HepG2 (cell line): ENCODE data around the gene OR10P1. TPM values are rescaled to one million over a fixed set of nuclear protein-coding genes. Genes with fewer than 3 reads are reported as not detected.

ENCODE experiments used
- ATAC-seq: fragments of 200-7000 bp; cut with Tn5 transposase; 3 replicates; pipeline ENCODE4 v1.9.1; 2020; ENCODE audit warnings: mild to moderate bottlenecking, moderate library complexity
- BruUV-seq: library from RNA; stranded (reverse); fragments of 400-500 nt; replicated peaks from 2 replicates; lab custom pipeline; 2021; lab: Mats Ljungman, UMichigan
- CTCF ChIA-PET: fragments of 300-600 bp; formaldehyde crosslinking; extraction: SDS; loops from one replicate; lab custom pipeline; 2021; ENCODE audit warnings: low total read pairs, inconsistent platforms, low intra/inter-chr PET ratio; lab: Yijun Ruan, JAX
- POLR2A ChIA-PET: fragments of 350-600 bp; sonication (Branson Sonifier 250); formaldehyde crosslinking; loops from one replicate; lab custom pipeline; 2020; ENCODE audit warnings: antibody characterized with exemption, inconsistent platforms; lab: Yijun Ruan, JAX
- DNase-seq: peaks from one replicate; pipeline ENCODE4 v3.0.0-alpha.2; 2015; ENCODE audit warnings: low spot score
- FAIRE-seq: peaks from 3 replicates; lab custom pipeline; 2011; peaks lifted over from hg19 to GRCh38; lab: Jason Lieb, UNC
- H2AFZ ChIP-seq: one replicate; pipeline ENCODE4 v1.6.1; 2011; ENCODE audit warnings: low read length, inconsistent platforms
- H3K27ac ChIP-seq: fragments of 300-600 bp; 3 replicates; pipeline ENCODE4 v1.8.0; 2011; ENCODE audit warnings: mixed run types, mild to moderate bottlenecking, mixed read lengths, low read length, inconsistent platforms; ENCODE audit not compliant: insufficient read depth; ENCODE audit errors: extremely low read length
- H3K27me3 ChIP-seq, 2 experiments: fragments of 200-600 bp in 1 of 2; 2 replicates in 1 of 2; 3 replicates in 1 of 2; pipeline versions ENCODE4 v1.6.0 to v1.8.0; 2011; ENCODE audit warnings: low read length in 2 of 2, mild to moderate bottlenecking in 2 of 2, moderate library complexity in 2 of 2, inconsistent platforms in 1 of 2; ENCODE audit not compliant: insufficient read depth in 2 of 2, control insufficient read depth in 1 of 2
- H3K36me3 ChIP-seq, 2 experiments: fragments of 200-600 bp in 1 of 2; replicated peaks in 1 of 2; 2 replicates in 1 of 2; 3 replicates in 1 of 2; pipeline versions ENCODE4 v1.5.1 to v1.8.0; 2011; ENCODE audit warnings: low read length in 2 of 2, inconsistent platforms in 1 of 2; ENCODE audit not compliant: insufficient read depth in 2 of 2, control insufficient read depth in 1 of 2
- H3K4me1 ChIP-seq: 2 replicates; pipeline ENCODE4 v1.5.1; 2012; ENCODE audit warnings: low read length, inconsistent platforms; ENCODE audit not compliant: insufficient read depth
- H3K4me2 ChIP-seq: 2 replicates; pipeline ENCODE4 v1.6.0; 2011; ENCODE audit warnings: low read depth, low read length, inconsistent platforms
- H3K4me3 ChIP-seq, 3 experiments: fragments of 200-600 bp in 1 of 3; sonication (generic), shearing (Covaris generic) in 1 of 3; replicated peaks in 1 of 3; 2 replicates each; pipeline ENCODE4 v1.5.1; 2011 to 2016; ENCODE audit warnings: low read length in 3 of 3, inconsistent platforms in 2 of 3, low read depth in 2 of 3, mild to moderate bottlenecking in 2 of 3, control low read depth in 1 of 3, mixed read lengths in 1 of 3; ENCODE audit not compliant: insufficient read depth in 1 of 3
- H3K79me2 ChIP-seq: one replicate; pipeline ENCODE4 v1.6.1; 2011; ENCODE audit warnings: low read length, inconsistent platforms; ENCODE audit not compliant: insufficient read depth
- H3K9ac ChIP-seq: 2 replicates; pipeline ENCODE4 v1.6.0; 2011; ENCODE audit warnings: mild to moderate bottlenecking, low read depth, low read length, inconsistent platforms; ENCODE audit not compliant: insufficient read depth
- H3K9me3 ChIP-seq: 2 replicates; pipeline ENCODE4 v1.5.1; 2012; ENCODE audit warnings: mild to moderate bottlenecking, low read length
- H4K20me1 ChIP-seq: 2 replicates; pipeline ENCODE4 v1.6.0; 2011; ENCODE audit warnings: inconsistent platforms, mild to moderate bottlenecking, low read length, moderate library complexity; ENCODE audit not compliant: insufficient read depth
- RBFOX2 ChIP-seq: fragments of 200-400 bp; formaldehyde crosslinking; IDR thresholded peaks from 2 replicates; pipeline ENCODE4 v1.6.1; 2017; ENCODE audit warnings: low read depth, mild to moderate bottlenecking, low read length
- ZNF234 ChIP-seq: sonication (generic); formaldehyde crosslinking; conservative IDR thresholded peaks from 2 replicates; pipeline ENCODE4 v1.5.1; 2020; ENCODE audit warnings: mild to moderate bottlenecking, missing genetic modification reagents
- ZNF382 ChIP-seq: sonication (generic); formaldehyde crosslinking; IDR thresholded peaks from 2 replicates; pipeline ENCODE4 v1.5.0; 2020; ENCODE audit warnings: missing genetic modification reagents, mild to moderate bottlenecking, borderline replicate concordance
- ZNF557 ChIP-seq: sonication (generic); formaldehyde crosslinking; IDR thresholded peaks from 2 replicates; pipeline ENCODE4 v1.4.0; 2020; ENCODE audit warnings: missing genetic modification reagents
- WGBS: methylation state at CpG from one replicate; pipeline ENCODE4 v1.1.6; 2017; ENCODE audit warnings: low lambda C conversion rate; 5-methylcytosine and 5-hydroxymethylcytosine counted together
- in situ Hi-C: cut with HindIII; loops from 2 replicates; pipeline ENCODE4 v1.10.0; 2017; ENCODE audit warnings: low pct_unique_long_range_greater_than_20kb; ENCODE audit not compliant: extremely low pct_ligation_motif_present
- intact Hi-C: fragments of 100-400 bp; cut with micrococcal nuclease; formaldehyde crosslinking; loops from one replicate; pipeline ENCODE4 v1.10.0; 2022; ENCODE audit not compliant: unreplicated experiment
- polyA plus RNA-seq, 8 experiments: library from polyadenylated mRNA; depleted of rRNA in 3 of 8; stranded (reverse) in 7 of 8; unstranded in 1 of 8; fragments of >200 nt; fragmentation: Illumina TruSeq in 4 of 8; extraction: Trizol in 4 of 8; gene quantifications; 2 replicates each; pipeline versions ENCODE4 v1.2.1 to v1.2.3, GENCODE V29; 2011 to 2016; ENCODE audit warnings: low read depth in 4 of 8, missing spikeins in 1 of 8, mixed read lengths in 1 of 8; ENCODE audit not compliant: insufficient read depth in 1 of 8
- total RNA-seq, 5 experiments: library from RNA; depleted of rRNA; stranded (reverse); fragments of >200 nt; fragmentation: Illumina TruSeq; extraction: Trizol; gene quantifications; 2 replicates each; pipeline ENCODE4 v1.2.3, GENCODE V29; 2016; ENCODE audit warnings: low read depth in 1 of 5
- TF ChIP-seq, protein P1 (sequence below): sonication (generic); formaldehyde crosslinking; IDR thresholded peaks from 2 replicates; pipeline ENCODE4 v1.5.0; 2020; ENCODE audit warnings: mild to moderate bottlenecking, missing genetic modification reagents
- TF ChIP-seq, protein P2 (sequence below): sonication (generic); formaldehyde crosslinking; IDR thresholded peaks from 2 replicates; pipeline ENCODE4 v1.4.0; 2020; ENCODE audit warnings: low read depth, mild to moderate bottlenecking, missing genetic modification reagents
- TF ChIP-seq, protein P3 (sequence below): IDR thresholded peaks from 2 replicates; pipeline ENCODE4 v1.6.1; 2016; ENCODE audit warnings: missing compliant biosample characterization, missing genetic modification reagents, borderline replicate concordance

The OR10P1 gene
- total and polyA plus RNA-seq, 2 of the 13 experiments (the other 11 are each of a cell fraction or from before 2014, with no cell fraction given) = not detected

DNA sequence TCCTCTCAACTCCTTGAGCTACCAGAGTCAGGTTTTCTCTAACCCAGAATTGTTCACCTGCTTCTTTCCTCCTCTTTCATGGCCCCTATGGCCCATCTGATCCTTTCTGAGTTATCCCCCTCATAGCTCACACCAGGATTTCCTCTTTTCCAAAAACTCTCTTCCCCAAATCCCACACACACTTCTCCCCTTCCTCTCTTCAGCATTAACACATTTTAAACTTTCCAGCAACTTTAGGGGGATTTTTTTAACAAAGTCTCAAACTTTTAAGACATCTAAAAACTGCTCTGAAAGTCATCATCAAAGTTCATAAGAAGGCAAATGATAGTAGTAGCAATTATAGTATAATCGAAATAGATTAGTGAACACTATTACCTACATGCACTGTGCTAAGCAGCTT is 7.9 kb downstream of the OR10P1 start:
- ATAC-seq (no peak), DNase-seq (no peak), FAIRE-seq (no peak)
- ChIA-PET CTCF (no interaction called here), POLR2A (no interaction called here)
- in situ Hi-C loops (no loop called here), intact Hi-C loops (no loop called here)
- Histone ChIP-seq H2AFZ (no peak overlapping the region), H3K9ac (no peak overlapping the region), H3K4me1 (peaks cover under 1% of the 10 kb centered on the region; the same call in 1 of the 2 replicates), H3K9me3 (no peaks in the 10 kb centered on the region), H3K4me2 (no peak overlapping the region), H4K20me1 (no peaks in the 10 kb centered on the region), H3K4me3 (no peak overlapping the region), H3K27ac (no peak overlapping the region), H3K36me3 (no peaks in the 10 kb centered on the region), H3K79me2 (no peaks in the 10 kb centered on the region), H3K27me3 (peaks cover 0 to 4% of the 10 kb centered on the region in 2 experiments; a peak in 1 of 5 replicates)
- TF ChIP-seq ZNF382 (no peak), ZNF234 (CRISPR knock-in tag) (no peak), ZNF557 (CRISPR knock-in tag) (no peak), RBFOX2 (no peak)
- TF ChIP-seq, protein P1, sequence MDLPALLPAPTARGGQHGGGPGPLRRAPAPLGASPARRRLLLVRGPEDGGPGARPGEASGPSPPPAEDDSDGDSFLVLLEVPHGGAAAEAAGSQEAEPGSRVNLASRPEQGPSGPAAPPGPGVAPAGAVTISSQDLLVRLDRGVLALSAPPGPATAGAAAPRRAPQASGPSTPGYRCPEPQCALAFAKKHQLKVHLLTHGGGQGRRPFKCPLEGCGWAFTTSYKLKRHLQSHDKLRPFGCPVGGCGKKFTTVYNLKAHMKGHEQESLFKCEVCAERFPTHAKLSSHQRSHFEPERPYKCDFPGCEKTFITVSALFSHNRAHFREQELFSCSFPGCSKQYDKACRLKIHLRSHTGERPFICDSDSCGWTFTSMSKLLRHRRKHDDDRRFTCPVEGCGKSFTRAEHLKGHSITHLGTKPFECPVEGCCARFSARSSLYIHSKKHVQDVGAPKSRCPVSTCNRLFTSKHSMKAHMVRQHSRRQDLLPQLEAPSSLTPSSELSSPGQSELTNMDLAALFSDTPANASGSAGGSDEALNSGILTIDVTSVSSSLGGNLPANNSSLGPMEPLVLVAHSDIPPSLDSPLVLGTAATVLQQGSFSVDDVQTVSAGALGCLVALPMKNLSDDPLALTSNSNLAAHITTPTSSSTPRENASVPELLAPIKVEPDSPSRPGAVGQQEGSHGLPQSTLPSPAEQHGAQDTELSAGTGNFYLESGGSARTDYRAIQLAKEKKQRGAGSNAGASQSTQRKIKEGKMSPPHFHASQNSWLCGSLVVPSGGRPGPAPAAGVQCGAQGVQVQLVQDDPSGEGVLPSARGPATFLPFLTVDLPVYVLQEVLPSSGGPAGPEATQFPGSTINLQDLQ = no peak
- TF ChIP-seq, protein P2, sequence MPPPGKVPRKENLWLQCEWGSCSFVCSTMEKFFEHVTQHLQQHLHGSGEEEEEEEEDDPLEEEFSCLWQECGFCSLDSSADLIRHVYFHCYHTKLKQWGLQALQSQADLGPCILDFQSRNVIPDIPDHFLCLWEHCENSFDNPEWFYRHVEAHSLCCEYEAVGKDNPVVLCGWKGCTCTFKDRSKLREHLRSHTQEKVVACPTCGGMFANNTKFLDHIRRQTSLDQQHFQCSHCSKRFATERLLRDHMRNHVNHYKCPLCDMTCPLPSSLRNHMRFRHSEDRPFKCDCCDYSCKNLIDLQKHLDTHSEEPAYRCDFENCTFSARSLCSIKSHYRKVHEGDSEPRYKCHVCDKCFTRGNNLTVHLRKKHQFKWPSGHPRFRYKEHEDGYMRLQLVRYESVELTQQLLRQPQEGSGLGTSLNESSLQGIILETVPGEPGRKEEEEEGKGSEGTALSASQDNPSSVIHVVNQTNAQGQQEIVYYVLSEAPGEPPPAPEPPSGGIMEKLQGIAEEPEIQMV (CRISPR knock-in tag) = no peak
- TF ChIP-seq, protein P3, sequence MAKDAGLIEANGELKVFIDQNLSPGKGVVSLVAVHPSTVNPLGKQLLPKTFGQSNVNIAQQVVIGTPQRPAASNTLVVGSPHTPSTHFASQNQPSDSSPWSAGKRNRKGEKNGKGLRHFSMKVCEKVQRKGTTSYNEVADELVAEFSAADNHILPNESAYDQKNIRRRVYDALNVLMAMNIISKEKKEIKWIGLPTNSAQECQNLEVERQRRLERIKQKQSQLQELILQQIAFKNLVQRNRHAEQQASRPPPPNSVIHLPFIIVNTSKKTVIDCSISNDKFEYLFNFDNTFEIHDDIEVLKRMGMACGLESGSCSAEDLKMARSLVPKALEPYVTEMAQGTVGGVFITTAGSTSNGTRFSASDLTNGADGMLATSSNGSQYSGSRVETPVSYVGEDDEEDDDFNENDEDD = no peak
- 3% methylated on average over 1 of the region's 1 CpG for WGBS
- no TSS peak for BruUV-seq
